Glomerular visceral epithelial cell (primary cell): ENCODE measurements around the gene KLF3.

ENCODE experiments used
- DNase-seq: peaks from one replicate; pipeline ENCODE4 v3.0.0-alpha.2; 2016; ENCODE audit errors: extremely low spot score

Gene KLF3

DNA sequence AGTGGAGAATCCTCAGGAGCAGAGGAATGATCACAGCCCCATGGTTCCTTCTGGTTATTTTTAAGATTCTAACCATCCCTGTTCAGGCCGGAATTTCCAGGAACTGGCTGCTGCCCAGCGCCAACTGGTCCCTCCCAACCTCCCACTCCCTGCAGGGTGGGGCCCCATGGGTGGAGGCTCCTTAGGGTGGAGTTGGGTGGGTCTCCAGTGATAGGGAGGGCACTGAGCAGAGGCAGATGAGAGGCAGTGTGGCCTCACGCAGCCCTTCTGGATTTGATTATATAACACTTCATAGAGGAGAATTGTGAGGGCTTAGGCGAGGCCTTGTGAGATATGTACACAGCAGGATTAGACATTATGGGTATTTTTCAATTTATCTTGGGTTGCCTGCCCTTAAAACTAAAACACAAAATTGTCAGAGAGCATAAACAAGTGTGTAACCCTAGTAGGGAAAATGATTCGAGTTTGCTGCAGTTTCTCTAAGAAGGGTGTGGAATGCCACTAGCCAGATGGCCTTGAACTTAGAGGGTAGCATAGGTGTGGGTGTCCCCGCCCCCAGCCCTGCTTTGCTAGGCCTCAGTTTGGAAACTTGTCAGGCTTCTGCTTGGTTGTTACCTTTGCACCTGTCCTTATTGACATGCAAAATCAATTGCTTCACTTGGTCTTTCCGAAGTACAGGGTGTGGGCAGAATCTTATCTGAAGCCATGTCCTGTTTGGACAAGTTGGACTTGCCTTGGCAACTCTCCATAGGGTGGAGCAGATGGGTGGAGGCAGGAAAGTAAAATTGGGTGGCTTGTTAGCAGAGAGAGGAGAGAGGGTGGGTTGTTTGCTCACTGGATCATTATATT is 9.4 kb downstream of the KLF3 start:
- DNase-seq, result no peak

DNA sequence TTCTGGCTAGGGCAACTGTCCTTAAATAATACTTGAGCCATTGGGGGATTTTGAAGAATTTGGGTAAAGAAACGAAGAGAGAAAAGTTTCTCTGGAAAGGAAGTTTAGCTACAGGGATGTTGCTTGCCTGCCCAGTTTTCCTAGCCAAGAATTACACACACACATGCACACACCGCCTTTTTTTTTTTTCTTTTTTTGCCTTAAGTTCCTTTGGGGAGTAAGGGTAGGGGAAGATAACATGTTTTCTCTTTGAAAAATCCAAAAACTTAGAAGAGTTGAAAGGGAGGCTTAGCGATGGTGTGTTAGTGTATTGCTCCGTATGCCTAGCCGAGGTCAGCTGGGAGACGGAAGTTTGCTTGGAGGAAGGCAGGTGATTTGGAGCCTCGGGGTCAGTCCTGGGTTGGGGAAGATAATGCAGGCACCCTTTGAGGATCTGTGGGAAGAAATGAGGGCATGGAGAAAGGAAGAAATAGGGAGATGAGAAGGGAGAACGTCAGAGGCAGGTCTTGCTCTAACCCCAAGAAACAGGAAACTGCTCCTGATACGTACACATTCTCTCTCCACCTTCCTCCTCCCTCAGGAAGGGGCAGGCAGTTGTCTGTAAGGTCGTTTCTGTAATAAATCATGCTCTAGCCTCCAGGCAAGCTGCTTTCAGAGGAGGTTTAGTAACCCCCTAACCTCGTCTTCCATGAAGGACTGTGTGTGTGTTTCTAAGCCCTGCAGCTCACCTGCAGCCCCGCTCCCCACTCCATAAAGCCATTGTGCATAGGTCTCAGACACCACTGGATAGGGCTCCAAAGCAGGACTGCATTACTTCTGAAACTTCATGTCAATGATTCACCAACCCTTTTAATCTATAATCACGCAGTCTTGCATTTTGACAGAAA is 10.5 kb downstream of the KLF3 start:
- peak; percentile 53 for DNase-seq

DNA sequence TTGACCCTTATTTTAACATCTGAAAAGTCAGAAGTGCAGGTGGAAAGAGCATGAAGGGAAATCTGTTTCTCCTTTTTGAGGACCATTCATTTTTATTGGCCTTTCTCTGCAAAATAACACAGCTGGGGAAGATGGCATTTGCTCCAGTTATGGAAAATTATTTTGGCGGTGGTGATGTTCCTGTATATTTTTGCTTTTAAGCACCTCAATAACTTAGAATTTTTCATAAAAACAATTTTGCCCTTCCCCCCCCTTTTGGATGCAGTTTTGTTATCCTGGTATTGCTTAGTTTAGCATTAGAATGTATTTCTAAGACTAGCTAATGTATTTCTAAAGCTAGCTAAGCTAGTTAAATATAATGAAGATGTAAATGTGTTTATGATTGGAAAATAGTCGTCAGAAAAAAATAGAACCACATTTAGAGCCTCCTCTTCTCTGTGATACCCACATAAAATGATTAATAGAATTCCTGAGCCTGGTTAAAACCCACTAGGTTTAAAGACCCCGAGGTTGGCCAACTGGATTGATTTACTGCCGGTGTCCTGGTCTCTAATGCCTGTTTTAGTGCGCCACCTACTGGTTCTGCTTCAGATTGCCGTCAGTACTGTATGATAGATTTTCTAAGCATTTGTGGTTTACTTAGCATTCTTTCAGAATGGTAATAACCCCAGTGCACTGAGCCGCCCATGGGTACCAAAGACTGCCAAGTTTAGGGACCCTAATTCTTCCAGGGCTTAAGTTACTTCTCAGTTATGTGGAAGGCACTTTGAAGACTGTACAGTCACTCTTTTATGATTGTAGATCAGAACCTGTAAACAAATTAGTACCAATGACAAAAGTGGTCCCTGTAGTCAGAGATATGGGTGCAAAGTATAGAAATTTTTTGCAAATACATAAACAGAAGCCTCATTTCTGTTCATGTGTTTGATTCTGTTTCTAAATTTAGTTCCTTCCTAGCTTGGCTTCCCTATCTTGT is 11.4 kb downstream of the KLF3 start:
- DNase-seq, result peak; percentile 87

DNA sequence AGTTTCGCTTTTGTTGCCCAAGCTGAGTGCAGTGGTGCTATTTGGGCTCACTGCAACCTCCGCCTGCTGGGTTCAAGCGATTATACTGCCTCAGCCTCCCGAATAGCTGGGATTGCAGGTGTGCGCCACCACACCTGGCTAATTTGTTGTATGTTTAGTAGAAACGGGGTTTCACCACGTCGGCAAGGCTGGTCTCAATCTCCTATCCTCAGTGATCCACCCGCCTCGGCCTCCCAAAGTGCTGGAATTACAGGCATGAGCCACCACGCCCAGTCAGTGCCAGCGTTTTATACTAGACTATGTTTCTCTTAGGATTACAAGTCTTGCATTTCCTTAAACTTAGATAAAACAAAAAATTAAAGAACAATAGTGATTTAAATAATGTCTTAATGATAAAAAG is 13.0 kb downstream of the KLF3 start:
- DNase-seq, result no peak

DNA sequence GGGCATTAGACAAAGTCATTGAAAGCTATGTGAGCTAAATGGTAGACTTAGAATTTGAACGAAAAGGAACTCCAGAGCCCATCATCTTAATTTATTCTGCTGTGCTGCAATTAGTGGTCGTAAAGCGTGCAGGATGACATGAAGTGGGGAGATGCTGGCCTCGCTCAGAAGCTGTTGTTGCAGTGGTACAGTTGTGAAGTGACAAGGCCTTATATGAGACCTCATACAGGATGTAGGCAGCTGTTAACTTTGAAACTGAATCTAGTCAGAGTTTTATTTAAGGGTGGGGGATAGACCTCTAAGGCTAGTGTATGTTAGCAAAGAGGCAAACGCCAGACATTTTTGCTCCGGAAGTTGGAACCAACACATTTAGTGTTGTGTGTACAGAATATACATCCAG is 13.4 kb downstream of the KLF3 start:
- DNase-seq, result no peak

DNA sequence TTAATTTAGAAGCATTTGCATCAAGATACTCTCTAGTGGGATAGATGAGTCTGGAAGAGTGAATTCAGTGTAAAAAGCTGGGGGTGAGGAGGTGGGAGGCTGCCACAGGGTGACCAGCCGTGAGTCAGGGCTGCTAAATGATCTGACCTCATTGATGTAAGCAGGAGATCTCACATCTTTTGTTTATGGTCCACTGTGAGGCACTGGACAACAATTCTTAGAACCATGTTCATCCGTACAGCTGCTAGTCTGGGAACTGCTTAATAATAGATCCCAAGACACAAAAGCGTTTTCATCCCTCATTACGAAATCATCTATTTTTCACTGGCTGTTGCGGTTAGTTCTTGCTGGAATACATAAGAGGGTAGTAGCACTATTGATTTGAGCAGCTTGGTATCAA is 14.1 kb downstream of the KLF3 start:
- peak; percentile 36 for DNase-seq

DNA sequence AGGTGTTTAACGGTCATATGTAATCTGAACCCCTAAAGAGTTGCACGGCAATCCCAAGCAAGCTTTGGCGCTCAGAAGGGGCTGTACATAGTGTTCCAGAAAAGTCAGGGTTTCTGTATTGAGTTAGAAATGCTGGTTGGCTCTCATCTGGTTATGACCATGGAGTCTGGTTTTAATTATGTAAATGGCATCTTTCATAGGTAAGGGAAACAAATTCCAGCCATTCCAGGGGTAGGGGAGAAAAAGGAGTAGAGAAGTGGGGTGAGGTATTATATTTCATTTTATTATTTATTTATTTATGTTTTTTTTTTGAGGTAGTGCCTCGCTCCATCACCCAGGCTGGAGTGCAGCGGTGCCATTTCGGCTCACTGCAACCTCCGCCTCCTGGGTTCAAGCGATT is 15.9 kb downstream of the KLF3 start:
- no peak for DNase-seq

DNA sequence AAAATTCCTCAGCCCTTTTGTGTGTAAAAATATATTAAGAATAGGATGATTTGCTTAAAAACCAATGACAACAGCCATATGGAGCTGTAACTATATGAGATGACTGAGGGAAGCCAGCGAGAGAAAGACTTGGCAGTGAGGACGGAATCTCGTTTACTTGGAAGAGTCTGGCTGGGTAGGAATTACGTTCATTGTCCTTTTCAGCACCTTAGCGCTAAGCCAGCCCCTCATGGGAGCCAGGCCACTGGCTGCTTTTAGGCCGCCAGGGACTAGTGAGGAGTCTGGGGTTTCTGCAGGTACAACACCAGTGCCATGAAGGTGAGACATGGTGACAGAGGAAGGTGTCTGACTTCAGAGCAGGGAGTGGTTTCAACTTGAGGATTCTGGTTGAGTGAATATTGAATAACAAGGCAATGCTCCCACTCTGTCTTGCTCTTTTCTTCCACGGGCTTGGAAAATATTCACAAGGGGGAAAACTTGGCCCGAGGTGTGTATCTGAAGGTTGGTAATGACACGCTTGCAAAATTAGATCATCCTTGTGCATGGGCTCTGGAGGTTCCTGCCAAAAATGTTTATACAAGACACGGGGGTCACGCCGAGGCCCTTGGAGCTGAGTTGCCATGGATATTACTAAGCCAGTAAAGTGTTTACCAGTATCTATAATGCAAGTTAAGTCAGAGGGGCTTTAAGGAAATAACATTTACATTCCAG is 17.4 kb downstream of the KLF3 start:
- DNase-seq, result no peak

DNA sequence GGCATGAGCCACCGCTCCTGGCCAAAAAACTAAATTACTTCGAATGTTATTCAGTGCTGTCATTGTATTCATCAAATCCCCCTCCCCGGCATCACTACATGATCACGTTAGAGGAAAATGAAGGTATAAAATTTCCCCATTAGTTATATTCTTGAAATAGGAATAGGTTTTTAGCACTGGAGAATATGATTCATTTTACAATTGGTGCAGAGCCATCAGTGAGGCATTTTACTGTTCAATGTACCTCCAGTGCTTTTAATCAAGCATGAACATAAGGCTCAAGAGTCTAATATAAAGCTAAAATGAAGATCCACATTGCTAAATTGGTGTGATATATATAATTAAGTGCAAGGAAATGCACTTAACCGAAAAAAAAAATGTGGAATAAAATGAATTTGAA is 18.3 kb downstream of the KLF3 start:
- DNase-seq, result no peak

DNA sequence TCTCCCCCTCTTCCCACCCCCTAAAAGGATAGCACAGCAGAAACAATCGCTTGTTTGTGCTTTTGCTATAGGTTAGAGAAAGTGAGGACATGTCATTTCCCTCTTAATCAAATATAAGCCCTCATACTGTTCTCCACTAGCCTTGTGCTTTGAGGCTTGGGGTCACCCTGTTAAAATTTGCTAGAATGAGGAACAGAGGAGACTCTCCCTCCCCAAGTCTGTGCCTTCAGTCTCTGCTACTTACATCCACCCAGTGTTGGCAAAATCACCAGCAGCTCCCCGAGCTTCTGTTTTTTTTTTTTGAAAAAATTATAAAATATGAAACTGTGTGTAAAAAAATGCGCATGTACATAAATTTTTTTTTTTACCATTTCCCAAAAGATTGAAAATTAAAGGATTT is 19.3 kb downstream of the KLF3 start:
- DNase-seq, result no peak

DNA sequence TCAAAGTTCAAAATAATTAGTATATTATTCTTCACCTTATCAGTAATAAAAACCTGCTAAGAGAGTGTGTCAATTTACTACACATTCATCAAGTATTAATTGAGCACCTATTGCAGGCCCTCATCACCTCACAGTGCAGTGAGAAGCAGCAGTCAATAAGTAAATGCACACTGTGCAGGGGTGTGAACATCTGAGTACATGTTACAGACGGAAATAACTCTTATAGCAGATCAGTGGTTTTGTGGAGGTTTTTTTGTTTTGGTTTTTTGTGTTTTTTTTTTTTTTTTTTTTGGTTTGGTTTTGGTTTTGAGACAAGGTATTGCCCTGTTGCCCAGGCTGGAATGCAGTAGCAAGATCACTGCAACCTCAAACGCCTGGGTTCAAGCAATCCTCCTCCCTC is 20.3 kb downstream of the KLF3 start:
- no peak for DNase-seq

DNA sequence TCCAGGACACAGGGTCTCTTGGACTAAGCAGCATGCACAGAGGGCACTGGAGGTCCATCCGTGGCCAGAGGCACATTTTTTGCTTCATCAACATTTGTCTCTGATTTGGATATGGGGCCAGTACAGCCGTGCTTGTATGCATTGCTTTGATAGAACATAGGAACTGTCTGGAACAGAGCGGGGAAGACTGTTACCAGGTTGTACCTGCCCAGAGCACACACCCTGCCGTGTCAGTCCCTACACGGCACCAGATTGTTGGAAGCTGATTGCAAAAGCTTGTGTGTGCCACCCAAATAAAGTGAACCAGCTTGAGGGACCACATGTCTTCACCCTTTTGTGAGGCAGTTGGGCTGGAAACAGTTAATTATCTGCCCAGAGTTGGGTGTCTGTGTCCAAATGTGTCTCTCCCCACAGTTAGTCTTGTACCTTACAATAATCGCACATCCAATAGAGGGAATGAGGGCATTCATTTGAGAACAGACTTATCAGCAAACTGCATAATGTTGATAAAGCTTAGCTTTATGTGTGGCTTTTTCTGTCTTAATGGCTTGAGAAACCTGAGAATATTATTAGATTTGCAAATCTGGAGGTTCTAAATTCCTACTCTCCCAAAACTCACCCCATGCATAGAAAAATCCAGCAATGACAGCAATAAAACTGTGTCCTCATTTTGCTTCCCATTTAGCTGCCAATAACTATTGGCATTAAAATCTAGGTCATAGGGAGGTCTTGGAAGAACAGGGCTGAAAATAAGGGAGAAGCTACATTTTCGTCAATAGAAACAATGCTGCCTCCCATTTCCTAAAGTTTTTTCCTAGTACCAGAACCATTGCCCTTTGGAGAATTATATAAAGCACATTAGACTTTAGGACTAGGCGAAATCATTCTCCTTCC is 21.2 kb downstream of the KLF3 start:
- DNase-seq, result no peak

DNA sequence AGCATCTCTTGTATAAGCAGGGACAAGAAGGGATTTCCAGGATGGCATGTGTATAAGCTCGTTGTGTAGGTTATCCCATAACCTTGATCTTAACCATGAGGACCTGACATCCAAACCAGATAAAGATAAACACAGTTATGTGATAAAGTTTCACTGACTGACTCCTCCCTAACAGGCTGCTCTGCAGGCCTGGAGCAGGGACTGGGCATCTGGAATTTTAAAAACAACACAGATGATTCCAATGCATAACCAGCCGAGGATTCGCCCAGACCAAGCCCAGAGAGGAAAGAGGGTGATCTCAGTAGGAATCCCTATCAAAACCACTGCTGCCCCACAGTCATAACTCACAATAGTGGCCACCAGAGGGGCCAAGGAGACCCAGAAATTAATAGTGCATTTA is 22.7 kb downstream of the KLF3 start:
- DNase-seq, result no peak

DNA sequence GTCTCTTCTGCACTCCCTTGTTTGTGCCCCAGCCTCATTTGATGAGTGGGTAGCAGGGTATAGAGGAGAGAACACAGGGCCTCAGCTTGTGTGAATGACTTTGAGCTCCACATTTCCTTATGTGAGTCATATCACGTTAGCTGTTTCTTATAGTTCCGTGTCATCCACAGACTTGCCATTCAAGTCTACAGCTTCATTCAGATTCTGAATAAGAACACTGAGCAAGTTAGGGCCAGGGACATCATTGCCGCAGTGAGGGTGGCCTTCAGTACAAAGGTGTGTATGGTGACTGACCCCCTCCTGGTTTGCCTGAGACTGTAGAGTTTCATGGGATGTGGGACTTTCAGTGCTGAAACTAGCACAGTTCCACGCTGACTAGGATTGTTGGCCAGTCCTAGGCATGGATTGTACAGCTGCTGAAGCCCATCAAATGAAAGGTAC is 23.6 kb downstream of the KLF3 start:
- no peak for DNase-seq

DNA sequence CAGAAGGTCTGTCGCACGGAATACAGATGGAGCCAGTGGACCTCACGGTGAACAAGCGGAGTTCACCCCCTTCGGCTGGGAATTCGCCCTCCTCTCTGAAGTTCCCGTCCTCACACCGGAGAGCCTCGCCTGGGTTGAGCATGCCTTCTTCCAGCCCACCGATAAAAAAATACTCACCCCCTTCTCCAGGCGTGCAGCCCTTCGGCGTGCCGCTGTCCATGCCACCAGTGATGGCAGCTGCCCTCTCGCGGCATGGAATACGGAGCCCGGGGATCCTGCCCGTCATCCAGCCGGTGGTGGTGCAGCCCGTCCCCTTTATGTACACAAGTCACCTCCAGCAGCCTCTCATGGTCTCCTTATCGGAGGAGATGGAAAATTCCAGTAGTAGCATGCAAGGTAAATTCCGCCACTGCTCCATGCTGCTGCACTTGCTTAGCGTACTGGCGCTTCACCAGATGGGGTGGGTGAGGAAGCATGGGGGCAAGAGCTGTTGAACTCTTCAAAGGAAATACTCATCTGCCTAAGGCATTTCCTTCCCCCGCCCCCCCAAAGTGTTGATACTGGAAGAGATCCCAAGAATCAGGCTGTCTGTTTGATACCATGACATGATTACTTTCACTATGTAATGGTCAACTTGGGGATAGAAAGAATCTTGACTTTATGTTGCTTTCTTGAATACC is 24.8 kb downstream of the KLF3 start:
- DNase-seq, result no peak

DNA sequence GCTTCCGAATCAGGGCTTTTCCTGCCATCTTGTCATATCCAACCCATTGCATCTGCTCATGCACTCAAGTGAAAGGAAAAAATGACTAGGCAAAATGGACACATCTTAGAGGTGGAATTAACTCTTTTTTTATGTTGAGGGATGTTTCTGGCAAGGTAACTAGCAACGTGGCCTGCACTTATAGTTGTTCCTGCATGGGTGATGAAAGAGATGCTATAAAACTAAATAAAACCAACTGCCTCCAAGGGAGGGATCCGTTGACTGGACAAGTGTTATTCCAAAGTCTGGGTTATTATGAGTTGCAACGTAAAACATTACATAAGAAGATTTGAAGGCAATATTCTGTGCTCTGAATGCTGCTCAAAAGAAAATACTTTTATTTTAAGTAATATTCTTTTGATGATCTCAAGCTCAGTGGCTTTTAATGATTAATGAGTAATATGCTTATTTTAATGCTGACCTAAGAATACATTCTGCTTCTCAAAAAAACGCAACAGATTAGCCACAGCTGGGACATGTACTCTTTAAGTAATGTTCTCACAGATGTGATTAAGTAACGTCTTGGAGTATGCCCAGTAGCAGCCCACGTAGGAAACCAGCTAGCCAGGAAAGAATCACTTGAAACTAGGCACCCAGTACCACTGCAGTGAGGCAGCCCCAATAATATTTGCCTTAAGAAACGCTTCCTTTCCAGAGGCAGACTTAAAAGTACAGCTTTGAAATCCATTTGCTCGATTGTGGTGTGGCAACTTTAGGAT is 27.4 kb downstream of the KLF3 start:
- DNase-seq, result no peak

DNA sequence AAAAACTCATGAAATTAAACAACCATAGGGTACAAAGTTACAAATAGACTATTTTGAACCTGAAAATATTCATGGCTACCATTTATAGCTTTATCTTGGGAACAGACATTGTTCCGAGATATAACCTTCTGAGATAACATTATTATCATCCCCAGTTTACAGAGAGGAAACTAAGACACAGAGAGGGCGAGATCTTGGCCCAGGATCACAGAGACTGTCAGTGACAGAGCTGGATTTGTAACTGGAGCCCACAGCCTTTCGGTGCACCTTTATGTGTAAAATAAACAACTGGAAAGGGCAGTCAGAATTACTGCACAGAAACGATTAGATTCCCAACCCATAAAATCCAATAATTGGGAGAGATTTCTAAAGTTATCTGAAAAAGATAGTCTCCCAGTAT is 28.4 kb downstream of the KLF3 start:
- no peak for DNase-seq

DNA sequence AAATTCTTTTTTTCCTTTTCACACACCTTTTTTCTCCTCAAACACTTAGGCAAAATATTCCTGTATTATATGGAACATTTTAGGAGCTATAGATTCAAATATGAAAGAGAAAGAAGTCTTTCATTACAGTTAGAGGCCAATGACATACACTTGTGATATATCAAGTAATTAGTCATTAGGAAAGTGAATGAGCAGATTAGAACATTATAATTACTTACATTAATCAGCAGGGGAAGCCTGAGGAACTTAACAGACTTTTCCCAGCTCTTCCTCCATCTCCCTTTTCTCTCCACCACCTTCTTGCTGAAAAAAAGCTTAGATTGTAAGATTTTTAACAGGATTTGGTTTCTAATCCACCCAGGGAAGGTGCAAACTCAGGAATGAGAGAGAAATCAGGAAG is 29.6 kb downstream of the KLF3 start:
- DNase-seq, result no peak

DNA sequence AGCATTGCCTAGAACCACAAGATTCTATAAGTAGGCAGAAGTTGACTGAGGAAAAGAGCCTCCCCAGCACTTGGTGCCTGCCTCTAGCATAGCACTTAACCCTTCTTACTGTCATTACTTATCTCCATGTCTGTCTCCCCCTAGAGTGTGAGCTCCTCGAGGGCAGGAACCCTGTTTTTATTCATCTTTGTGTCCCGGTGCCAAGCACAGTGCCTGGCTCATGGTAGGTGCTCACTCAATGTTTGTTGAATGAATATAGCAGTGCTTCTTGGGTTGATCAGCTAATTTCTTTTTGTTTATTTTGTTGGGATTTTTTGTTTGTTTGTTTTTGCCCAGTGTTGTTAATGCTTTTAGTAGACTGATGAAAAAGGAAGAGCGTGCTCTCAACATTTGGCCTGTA is 30.3 kb downstream of the KLF3 start:
- no peak for DNase-seq
